BJ (cell line): ENCODE measurements around the gene NDUFS6. TPM values are rescaled to one million over a fixed set of nuclear protein-coding genes. Genes with fewer than 3 reads are reported as not detected.

Source experiments
- CTCF ChIA-PET: fragments of 350-600 bp; formaldehyde crosslinking; extraction: SDS; loops from one replicate; lab custom pipeline; 2021; ENCODE audit warnings: antibody characterized with exemption, inconsistent platforms; lab: Yijun Ruan, JAX
- POLR2A ChIA-PET: fragments of 300-600 bp; sonication (Branson Sonifier 250); formaldehyde crosslinking; extraction: SDS; loops from one replicate; lab custom pipeline; 2021; ENCODE audit warnings: antibody characterized with exemption; lab: Charles Lee
- DNase-seq: peaks from one replicate; pipeline ENCODE4 v3.0.0-alpha.2; 2011; ENCODE audit warnings: low read depth
- H3K27me3 ChIP-seq: 2 replicates; pipeline ENCODE4 v1.6.0; 2011; ENCODE audit warnings: low read length; ENCODE audit not compliant: control insufficient read depth, insufficient read depth
- H3K36me3 ChIP-seq: 2 replicates; pipeline ENCODE4 v1.5.1; 2011; ENCODE audit warnings: low read length; ENCODE audit not compliant: control insufficient read depth, insufficient read depth
- H3K4me3 ChIP-seq: 2 replicates; pipeline ENCODE4 v1.5.1; 2011; ENCODE audit warnings: low read depth, mild to moderate bottlenecking, control low read depth, low read length
- polyA plus RNA-seq: library from polyadenylated mRNA; depleted of rRNA; stranded (reverse); fragments of >200 nt; gene quantifications from 2 replicates; pipeline ENCODE4 v1.2.3, GENCODE V29; 2011; rRNA removed
- TF ChIP-seq, protein P1 (sequence below): IDR thresholded peaks from 2 replicates; pipeline ENCODE4 v1.5.1; 2011; ENCODE audit warnings: low read depth, mild to moderate bottlenecking, control low read depth, inconsistent platforms, low read length, moderate library complexity; ENCODE audit not compliant: insufficient read depth

Gene NDUFS6
- polyA plus RNA-seq, 1 experiment, result 26.6 TPM

- Histone ChIP-seq H3K36me3 (no peaks in the 10 kb centered on the region), H3K4me3 (no peak overlapping the region), H3K27me3 (peaks cover 2% of the 10 kb centered on the region; the same call in 1 of the 2 replicates)
- ChIA-PET CTCF (no interaction called here), POLR2A (no interaction called here)
- no peak for DNase-seq
- TF ChIP-seq, protein P1, sequence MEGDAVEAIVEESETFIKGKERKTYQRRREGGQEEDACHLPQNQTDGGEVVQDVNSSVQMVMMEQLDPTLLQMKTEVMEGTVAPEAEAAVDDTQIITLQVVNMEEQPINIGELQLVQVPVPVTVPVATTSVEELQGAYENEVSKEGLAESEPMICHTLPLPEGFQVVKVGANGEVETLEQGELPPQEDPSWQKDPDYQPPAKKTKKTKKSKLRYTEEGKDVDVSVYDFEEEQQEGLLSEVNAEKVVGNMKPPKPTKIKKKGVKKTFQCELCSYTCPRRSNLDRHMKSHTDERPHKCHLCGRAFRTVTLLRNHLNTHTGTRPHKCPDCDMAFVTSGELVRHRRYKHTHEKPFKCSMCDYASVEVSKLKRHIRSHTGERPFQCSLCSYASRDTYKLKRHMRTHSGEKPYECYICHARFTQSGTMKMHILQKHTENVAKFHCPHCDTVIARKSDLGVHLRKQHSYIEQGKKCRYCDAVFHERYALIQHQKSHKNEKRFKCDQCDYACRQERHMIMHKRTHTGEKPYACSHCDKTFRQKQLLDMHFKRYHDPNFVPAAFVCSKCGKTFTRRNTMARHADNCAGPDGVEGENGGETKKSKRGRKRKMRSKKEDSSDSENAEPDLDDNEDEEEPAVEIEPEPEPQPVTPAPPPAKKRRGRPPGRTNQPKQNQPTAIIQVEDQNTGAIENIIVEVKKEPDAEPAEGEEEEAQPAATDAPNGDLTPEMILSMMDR, result no peak
Observed at GRCh38 chr5:1860949-1861348, 59.7 kb downstream of the NDUFS6 start.

- H3K4me3 ChIP-seq, result no peak overlapping the region
- DNase-seq, result no peak
- POLR2A ChIA-PET, result no interaction called here
- no peaks in the 10 kb centered on the region for H3K36me3 ChIP-seq
- H3K27me3 ChIP-seq, result peaks cover 2% of the 10 kb centered on the region; the same call in 1 of the 2 replicates
- TF ChIP-seq, protein P1, result no peak
- CTCF ChIA-PET, result no interaction called here
Observed at GRCh38 chr5:1864896-1865440, 63.8 kb downstream of the NDUFS6 start.

- no peak overlapping the region for H3K4me3 ChIP-seq
- no peak for DNase-seq
- no peaks in the 10 kb centered on the region for H3K36me3 ChIP-seq
- TF ChIP-seq, protein P1, result no peak
- ChIA-PET POLR2A (no interaction called here), CTCF (no interaction called here)
- H3K27me3 ChIP-seq, result peaks cover 2% of the 10 kb centered on the region; the same call in 1 of the 2 replicates
Observed at GRCh38 chr5:1865486-1865885, 64.3 kb downstream of the NDUFS6 start.

Other genes starting within 250 kb of the NDUFS6 start
- 67.9 and 92.3 TPM in 2 replicates for gene MRPL36, start 1.6 kb upstream of the NDUFS6 start, polyA plus RNA-seq
- gene IRX4, start 81.5 kb downstream of the NDUFS6 start, polyA plus RNA-seq, result not detected in 2 replicates